H1 (cell line): ENCODE data around the gene ALG6. TPM values are rescaled to one million over a fixed set of nuclear protein-coding genes. Genes with fewer than 3 reads are reported as not detected.

Source experiments
- CTCF ChIA-PET: fragments of 300-600 bp; sonication (Branson Sonifier 250); formaldehyde crosslinking; loops from one replicate; lab custom pipeline; 2021; ENCODE audit not compliant: partially characterized antibody; lab: Charles Lee
- POLR2A ChIA-PET: fragments of 300-600 bp; sonication (Branson Sonifier 250); formaldehyde crosslinking; loops from one replicate; lab custom pipeline; 2021; ENCODE audit warnings: inconsistent platforms; ENCODE audit not compliant: partially characterized antibody; lab: Charles Lee
- DNase-seq, 2 experiments: peaks; one replicate each; pipeline versions ENCODE4 v3.0.0 to v3.0.0-alpha.2; 2010 to 2022; ENCODE audit warnings: low spot score in 2 of 2, low read depth in 1 of 2, mixed read lengths in 1 of 2
- FAIRE-seq: peaks from 2 replicates; lab custom pipeline; 2011; peaks lifted over from hg19 to GRCh38; lab: Jason Lieb, UNC
- H2AFZ ChIP-seq: 2 replicates; pipeline ENCODE4 v1.8.1; 2012; ENCODE audit warnings: low read length, inconsistent platforms
- H2AK5ac ChIP-seq: 2 replicates; pipeline ENCODE4 v1.6.1; 2013; ENCODE audit warnings: low read depth, low read length
- H2BK120ac ChIP-seq: replicated peaks from 2 replicates; pipeline ENCODE3; 2013; ENCODE audit warnings: low read depth, low read length, inconsistent platforms
- H2BK12ac ChIP-seq: 2 replicates; pipeline ENCODE4 v1.6.1; 2013; ENCODE audit warnings: low read depth, low read length
- H2BK15ac ChIP-seq: 2 replicates; pipeline ENCODE4 v1.6.1; 2013; ENCODE audit warnings: low read length
- H2BK20ac ChIP-seq: 2 replicates; pipeline ENCODE4 v1.6.1; 2013; ENCODE audit warnings: low read length
- H2BK5ac ChIP-seq: 2 replicates; pipeline ENCODE4 v1.6.1; 2013; ENCODE audit warnings: low read depth, low read length
- H3K14ac ChIP-seq: 2 replicates; pipeline ENCODE4 v1.6.1; 2013; ENCODE audit warnings: inconsistent platforms; ENCODE audit not compliant: insufficient read length
- H3K18ac ChIP-seq: 2 replicates; pipeline ENCODE4 v1.6.1; 2013; ENCODE audit warnings: low read length; ENCODE audit errors: extremely low read depth
- H3K23ac ChIP-seq: 2 replicates; pipeline ENCODE4 v1.6.1; 2013; ENCODE audit warnings: inconsistent platforms; ENCODE audit not compliant: insufficient read length
- H3K23me2 ChIP-seq: 2 replicates; pipeline ENCODE4 v1.6.1; 2013; ENCODE audit warnings: low read depth, low read length
- H3K27ac ChIP-seq: 2 replicates; pipeline ENCODE4 v1.6.1; 2011; ENCODE audit warnings: low read depth, low read length, inconsistent platforms
- H3K27me3 ChIP-seq, 4 experiments: replicated peaks in 1 of 4; 1 replicate in 1 of 4; 2 replicates in 3 of 4; pipeline versions ENCODE4 v1.6.1 to v1.8.1; 2011 to 2013; ENCODE audit warnings: low read length in 3 of 4, mild to moderate bottlenecking in 3 of 4, inconsistent platforms in 2 of 4, mixed read lengths in 2 of 4, moderate library complexity in 1 of 4; ENCODE audit not compliant: control insufficient read depth in 3 of 4, insufficient read depth in 3 of 4; ENCODE audit errors: extremely low read depth in 1 of 4
- H3K36me3 ChIP-seq, 4 experiments: 2 replicates each; pipeline versions ENCODE4 v1.6.1 to v1.8.1; 2011 to 2013; ENCODE audit warnings: mild to moderate bottlenecking in 4 of 4, low read length in 3 of 4, moderate library complexity in 2 of 4, control low read depth in 1 of 4, inconsistent platforms in 1 of 4; ENCODE audit not compliant: insufficient read depth in 4 of 4, control insufficient read depth in 2 of 4
- H3K4ac ChIP-seq: replicated peaks from 2 replicates; pipeline ENCODE3; 2013; ENCODE audit warnings: low read length, low read depth, mixed read lengths, inconsistent platforms; ENCODE audit not compliant: insufficient read length
- H3K4me1 ChIP-seq, 4 experiments: replicated peaks in 1 of 4; 1 replicate in 1 of 4; 2 replicates in 3 of 4; pipeline versions ENCODE4 v1.6.1 to v1.8.1; 2011 to 2013; ENCODE audit warnings: low read length in 3 of 4, inconsistent platforms in 2 of 4, mixed read lengths in 1 of 4; ENCODE audit not compliant: insufficient read depth in 4 of 4, control insufficient read depth in 3 of 4
- H3K4me2 ChIP-seq, 2 experiments: 2 replicates each; pipeline versions ENCODE4 v1.6.1 to v1.8.1; 2011 to 2013; ENCODE audit warnings: low read depth in 2 of 2, low read length in 2 of 2, control low read depth in 1 of 2, inconsistent platforms in 1 of 2, mild to moderate bottlenecking in 1 of 2; ENCODE audit not compliant: insufficient read depth in 1 of 2
- H3K4me3 ChIP-seq, 4 experiments: fragments of 200-600, 300-600 bp in 1 of 4; sonication (generic), shearing (Covaris generic), sonication (Bioruptor Twin) in 1 of 4; 2 replicates each; pipeline versions ENCODE4 v1.5.1 to v1.8.1; 2011 to 2016; ENCODE audit warnings: low read length in 4 of 4, low read depth in 3 of 4, control low read depth in 2 of 4, inconsistent platforms in 2 of 4, mild to moderate bottlenecking in 2 of 4, mixed read lengths in 1 of 4, moderate library complexity in 1 of 4; ENCODE audit not compliant: insufficient read depth in 2 of 4; ENCODE audit errors: extremely low read depth in 1 of 4
- H3K56ac ChIP-seq: replicated peaks from 2 replicates; pipeline ENCODE3; 2013; ENCODE audit warnings: low read depth, mild to moderate bottlenecking, mixed read lengths, low read length, inconsistent platforms; ENCODE audit not compliant: insufficient read length
- H3K79me1 ChIP-seq: 2 replicates; pipeline ENCODE4 v1.6.1; 2013; ENCODE audit warnings: low read depth, low read length, control low read depth
- H3K79me2 ChIP-seq, 2 experiments: 2 replicates each; pipeline versions ENCODE4 v1.6.1 to v1.8.1; 2012 to 2013; ENCODE audit warnings: low read length in 2 of 2, mild to moderate bottlenecking in 2 of 2, inconsistent platforms in 1 of 2; ENCODE audit not compliant: insufficient read depth in 2 of 2, control insufficient read depth in 1 of 2
- H3K9ac ChIP-seq, 4 experiments: replicated peaks in 1 of 4; 1 replicate in 1 of 4; 2 replicates in 3 of 4; pipeline versions ENCODE4 v1.6.1 to v1.8.1; 2011 to 2013; ENCODE audit warnings: low read depth in 3 of 4, low read length in 3 of 4, control low read depth in 2 of 4, mild to moderate bottlenecking in 2 of 4, moderate library complexity in 2 of 4, inconsistent platforms in 1 of 4; ENCODE audit errors: extremely low read depth in 1 of 4
- H3K9me3 ChIP-seq, 2 experiments: 2 replicates each; pipeline versions ENCODE4 v1.6.1 to v1.8.1; 2012 to 2013; ENCODE audit warnings: mild to moderate bottlenecking in 2 of 2, moderate library complexity in 2 of 2, control low read depth in 1 of 2, inconsistent platforms in 1 of 2, low read depth in 1 of 2, low read length in 1 of 2, mixed read lengths in 1 of 2; ENCODE audit not compliant: insufficient read depth in 2 of 2
- H4K20me1 ChIP-seq, 2 experiments: replicated peaks in 1 of 2; 2 replicates each; pipeline versions ENCODE3 to v1.8.1; 2011 to 2013; ENCODE audit warnings: inconsistent platforms in 2 of 2, low read length in 2 of 2, mild to moderate bottlenecking in 1 of 2; ENCODE audit not compliant: insufficient read depth in 2 of 2, control insufficient read depth in 1 of 2
- H4K5ac ChIP-seq: 2 replicates; pipeline ENCODE4 v1.6.1; 2013; ENCODE audit warnings: low read length, low read depth, mixed read lengths, inconsistent platforms; ENCODE audit not compliant: insufficient read length
- H4K8ac ChIP-seq: 2 replicates; pipeline ENCODE4 v1.8.0; 2013; ENCODE audit warnings: mild to moderate bottlenecking, moderate library complexity, low read length, inconsistent platforms; ENCODE audit not compliant: insufficient read depth; ENCODE audit errors: extremely low read depth
- H4K91ac ChIP-seq: replicated peaks from 2 replicates; pipeline ENCODE3; 2013; ENCODE audit warnings: low read length, mixed read lengths, inconsistent platforms; ENCODE audit not compliant: insufficient read length
- SIN3A ChIP-seq, 2 experiments: IDR thresholded peaks in 1 of 2; conservative IDR thresholded peaks in 1 of 2; 2 replicates each; pipeline ENCODE4 v1.6.1; 2011 to 2012; ENCODE audit warnings: low read length in 2 of 2, improper control_type of control experiment in 1 of 2, low read depth in 1 of 2, mild to moderate bottlenecking in 1 of 2
- TCF12 ChIP-seq: IDR thresholded peaks from 2 replicates; pipeline ENCODE4 v1.6.1; 2011; ENCODE audit warnings: low read depth, mild to moderate bottlenecking, low read length
- polyA plus RNA-seq, 7 experiments: library from polyadenylated mRNA; depleted of rRNA in 3 of 7; stranded (reverse) in 5 of 7; unstranded in 2 of 7; fragments of >200 nt in 5 of 7; fragments of 200-250 nt in 2 of 7; gene quantifications; 1 replicate in 5 of 7; 2 replicates in 1 of 7; 4 replicates in 1 of 7; pipeline versions ENCODE4 v1.2.1 to v1.2.3, GENCODE V29; 2011 to 2013; ENCODE audit warnings: missing spikeins in 2 of 7, mixed read lengths in 2 of 7
- total RNA-seq: library from RNA; stranded (reverse); fragmentation: NEBNext Ultra II Directional; extraction: Animal tissue kit (Norgen Biotek cat#: 25700); gene quantifications from 2 replicates; pipeline ENCODE4 v1.2.1, GENCODE V29; 2021
- TF ChIP-seq, protein P1 (sequence below): IDR thresholded peaks from 2 replicates; pipeline ENCODE4 v1.6.1; 2012; ENCODE audit warnings: inconsistent platforms

Gene ALG6
- total and polyA plus RNA-seq, 2 of the 8 experiments (the other 6 are each of a cell fraction or from before 2014, with no cell fraction given) = 17.8 to 26.8 TPM

DNA sequence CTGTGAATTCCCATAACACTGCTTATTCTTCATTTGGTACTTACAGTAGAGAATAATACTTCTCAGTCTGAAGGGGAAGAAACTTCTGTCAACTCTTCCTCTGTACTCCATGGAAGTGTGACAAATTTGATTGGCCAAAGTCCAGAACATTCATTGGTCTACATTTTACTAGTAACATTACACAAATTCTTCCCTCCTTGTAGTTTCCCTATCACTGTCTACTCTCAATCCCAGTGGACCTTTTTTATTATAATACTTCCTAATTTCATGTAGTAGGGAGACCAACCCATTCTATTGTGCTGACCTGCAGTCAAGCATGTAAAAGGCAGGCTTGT lies 74.7 kb downstream of the ALG6 start:
- Histone ChIP-seq H3K14ac (no peak overlapping the region), H4K5ac (no peak overlapping the region), H3K4me1 (no peaks in the 10 kb centered on the region), H3K9ac (no peak overlapping the region), H3K79me1 (no peaks in the 10 kb centered on the region), H2BK20ac (no peak overlapping the region), H2BK5ac (no peak overlapping the region), H3K9me3 (no peaks in the 10 kb centered on the region), H4K91ac (no peak overlapping the region), H3K27me3 (no peaks in the 10 kb centered on the region), H3K36me3 (no peaks in the 10 kb centered on the region)
- POLR2A ChIA-PET = interaction anchor here (1.3 to 1.8 kb wide), 3 partner anchors 112 to 293 kb away, joined by 3 to 6 read pairs (median 5); partner anchors contain the start of gene FOXD3
- TF ChIP-seq SIN3A (conservative IDR thresholded peaks at IDR 0.05 in 1 of 2, IDR thresholded peaks at IDR 0.05 in 1 of 2; ENCODE audit: low read depth in 1 of 2, low read length in 2 of 2) (no peak), TCF12 (no peak)
- TF ChIP-seq, protein P1, sequence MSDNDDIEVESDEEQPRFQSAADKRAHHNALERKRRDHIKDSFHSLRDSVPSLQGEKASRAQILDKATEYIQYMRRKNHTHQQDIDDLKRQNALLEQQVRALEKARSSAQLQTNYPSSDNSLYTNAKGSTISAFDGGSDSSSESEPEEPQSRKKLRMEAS = no peak
- TF ChIP-seq, all 59 proteins: peak for 0
- no peak overlapping the region for H3K4me2 ChIP-seq
- no peak for FAIRE-seq
- H3K4me3 ChIP-seq = no peak overlapping the region
- H3K23me2 ChIP-seq = no peaks in the 10 kb centered on the region
- no peak overlapping the region for H3K27ac ChIP-seq
- no peak overlapping the region for H2AK5ac ChIP-seq
- CTCF ChIA-PET = interaction anchor here (0.7 to 2.7 kb wide), 20 partner anchors 16 to 489 kb away, joined by 3 to 15 read pairs (median 3); no protein-coding TSS in a partner anchor
- no peak overlapping the region for H3K56ac ChIP-seq
- no peak overlapping the region for H4K8ac ChIP-seq
- no peak overlapping the region for H3K18ac ChIP-seq
- H3K23ac ChIP-seq = no peak overlapping the region
- no peaks in the 10 kb centered on the region for H3K79me2 ChIP-seq
- no peak overlapping the region for H2BK12ac ChIP-seq
- no peak overlapping the region for H2AFZ ChIP-seq
- no peak overlapping the region for H2BK120ac ChIP-seq
- DNase-seq = no peak
- H3K4ac ChIP-seq = no peak overlapping the region
- no peak overlapping the region for H2BK15ac ChIP-seq
- no peaks in the 10 kb centered on the region for H4K20me1 ChIP-seq
